GM19468 (cell line): ENCODE results near the gene HOTAIR.

Source experiments
- ATAC-seq: cut with Tn5 transposase; IDR thresholded peaks from one replicate; pipeline ENCODE4 v1.9.1; 2021; ENCODE audit warnings: mild to moderate bottlenecking, moderate library complexity, moderate number of reproducible peaks; ENCODE audit not compliant: unreplicated experiment; ENCODE audit errors: extremely low read depth

The HOTAIR gene

DNA sequence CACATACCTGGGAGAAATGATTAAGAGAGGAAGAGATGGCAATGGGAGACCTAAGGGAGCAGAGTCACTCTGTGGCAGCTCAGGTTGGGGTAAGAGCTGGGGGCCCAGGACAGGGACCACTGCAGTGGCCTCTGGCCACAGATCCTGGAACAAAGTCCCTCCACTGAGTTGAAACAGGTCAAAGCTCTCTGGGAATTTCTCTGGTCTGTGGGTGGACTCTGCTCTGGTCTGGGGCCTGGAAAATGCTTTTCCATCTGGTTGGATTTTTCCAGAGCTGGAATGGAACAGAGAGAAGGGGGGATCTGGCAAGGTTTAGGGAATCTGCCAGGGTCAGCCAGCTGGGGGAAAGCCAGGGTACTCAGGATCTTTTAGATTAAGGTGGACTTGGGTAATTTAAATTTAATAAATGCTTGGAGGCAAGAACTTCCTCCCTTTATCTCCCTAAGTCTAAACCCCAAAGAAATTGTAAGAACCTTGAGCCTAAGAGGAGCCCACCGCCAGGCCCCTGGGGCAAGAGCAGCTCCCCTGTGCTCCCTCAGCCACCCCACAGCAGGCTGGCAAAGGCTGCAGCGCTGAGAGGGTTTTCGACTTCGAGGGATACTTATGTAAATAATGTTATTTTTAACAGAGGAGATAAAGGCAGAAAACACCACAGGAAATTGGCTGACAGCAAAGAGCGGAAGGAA is 13.9 kb upstream of the HOTAIR start:
- ATAC-seq: no peak

DNA sequence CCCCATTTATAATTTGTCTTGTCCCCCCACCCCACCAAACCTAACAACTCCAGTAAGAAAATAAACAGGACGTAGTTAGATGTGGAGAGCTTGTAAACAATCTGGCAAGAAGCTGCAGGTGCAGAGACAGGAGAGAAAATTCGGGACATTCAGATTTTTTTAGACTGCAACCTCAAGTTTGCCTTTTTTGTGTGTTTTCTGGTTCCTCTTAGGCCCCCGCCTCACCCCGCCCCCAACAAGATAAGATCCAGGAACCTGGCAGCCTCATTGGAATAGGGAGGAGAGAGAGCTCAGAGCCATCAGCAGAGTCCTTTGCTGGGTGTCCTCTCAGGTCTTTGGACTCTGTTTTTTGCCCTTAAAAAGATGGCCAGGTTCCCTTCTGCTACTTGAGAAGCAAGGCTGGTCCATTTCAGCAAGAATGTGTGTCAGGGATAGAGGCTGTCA is 13.1 kb upstream of the HOTAIR start:
- no peak for ATAC-seq

- ATAC-seq: no peak
Observed at GRCh38 chr12:53986686-53987483, 12.1 kb upstream of the HOTAIR start.

DNA sequence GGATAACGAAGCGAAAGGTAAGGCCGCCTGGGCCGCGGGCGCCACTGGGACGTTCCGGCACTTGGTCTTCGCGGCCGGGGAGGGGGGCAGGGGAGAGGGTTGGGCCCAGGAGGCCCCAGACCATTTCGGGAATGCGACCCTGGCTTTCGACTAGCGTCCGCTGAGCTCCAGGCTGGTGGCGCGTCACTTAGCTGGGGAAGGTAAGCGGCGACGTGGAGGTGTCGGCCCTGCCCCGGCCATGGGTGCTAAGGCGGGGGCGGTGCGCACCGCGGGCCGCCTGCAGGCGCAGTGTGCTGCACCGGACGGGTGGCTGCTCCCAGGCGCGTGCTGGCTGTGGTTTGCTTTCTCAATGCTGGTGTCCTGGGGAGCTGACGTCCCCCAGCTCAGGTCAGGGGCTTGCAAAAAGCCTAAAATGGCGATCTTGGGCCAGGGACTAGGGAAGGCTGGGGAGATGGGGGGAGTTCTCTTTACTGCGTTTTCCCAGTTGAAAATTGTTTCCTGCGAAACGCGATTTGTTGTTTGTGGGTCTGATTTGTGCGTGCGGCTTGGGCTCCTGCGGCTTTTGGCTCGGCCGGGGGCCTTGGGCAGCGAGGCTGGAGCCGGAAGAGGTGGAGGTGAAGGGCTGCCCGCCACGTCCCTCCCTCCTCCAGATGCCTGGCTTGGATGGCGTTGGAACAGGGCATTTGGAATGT is 11.4 kb upstream of the HOTAIR start:
- ATAC-seq: no peak

DNA sequence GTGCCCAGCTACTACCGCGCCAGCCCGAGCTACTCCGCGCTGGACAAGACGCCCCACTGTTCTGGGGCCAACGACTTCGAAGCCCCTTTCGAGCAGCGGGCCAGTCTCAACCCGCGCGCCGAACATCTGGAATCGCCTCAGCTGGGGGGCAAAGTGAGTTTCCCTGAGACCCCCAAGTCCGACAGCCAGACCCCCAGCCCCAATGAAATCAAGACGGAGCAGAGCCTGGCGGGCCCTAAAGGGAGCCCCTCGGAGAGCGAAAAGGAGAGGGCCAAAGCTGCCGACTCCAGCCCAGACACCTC is 10.9 kb upstream of the HOTAIR start:
- ATAC-seq: no peak

GRCh38 chr12:53984901-53985691 is 10.3 kb upstream of the HOTAIR start, which contains the start of gene HOXC10:
Gene HOXC10 (plus strand): TSS chr12:53985146. CDS start chr12:53985260, 114 bp downstream.
- ATAC-seq: no peak

DNA sequence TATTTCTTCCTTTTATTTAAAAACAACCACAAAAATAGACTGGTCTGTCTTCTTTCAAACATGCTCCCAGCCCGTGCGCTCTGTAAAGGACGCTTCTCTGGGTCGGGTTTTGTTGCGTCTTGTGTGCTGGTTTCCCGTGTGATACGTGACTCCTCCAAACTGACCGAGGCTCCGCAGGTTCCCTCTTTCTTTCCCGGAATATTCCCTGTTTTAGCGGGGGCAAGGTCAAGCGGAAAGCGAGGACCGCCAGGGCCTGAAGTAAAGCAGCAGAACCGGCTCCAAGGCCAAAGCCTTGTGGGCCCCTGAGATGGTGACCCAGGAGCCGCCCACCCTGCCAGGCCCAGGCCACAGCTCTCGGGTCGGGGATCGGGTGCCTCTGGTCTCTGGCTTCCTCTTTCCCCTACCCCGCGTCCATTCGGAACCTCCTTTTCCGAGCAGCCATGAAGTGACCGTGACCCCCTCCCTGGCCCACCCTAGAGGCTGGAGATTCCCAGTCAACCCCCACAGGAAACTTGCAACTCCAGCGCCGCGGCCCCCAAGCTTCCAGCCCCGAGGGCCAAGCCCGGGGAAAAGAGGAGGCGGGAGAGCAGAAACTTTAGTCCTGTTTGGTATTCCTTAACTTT is 9.3 kb upstream of the HOTAIR start:
- no peak for ATAC-seq

DNA sequence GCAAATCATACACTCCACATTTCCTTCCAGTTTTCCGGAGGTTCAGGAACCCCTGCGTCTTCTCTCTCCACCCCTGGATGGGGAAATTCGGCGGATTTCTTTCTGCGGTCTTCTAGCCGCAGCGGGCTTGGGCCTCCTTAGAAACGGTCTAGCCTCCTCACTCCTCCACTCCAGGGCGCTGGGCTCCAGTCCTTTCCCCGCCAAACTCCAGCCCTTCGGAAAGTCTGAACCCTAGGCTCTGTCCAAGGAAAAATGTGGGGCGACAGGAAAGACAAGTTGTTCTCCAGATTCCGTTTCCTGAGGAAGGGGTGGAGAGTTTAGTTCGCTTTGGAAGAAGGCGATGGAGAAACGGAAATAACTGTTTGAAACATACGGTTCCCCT is 8.8 kb upstream of the HOTAIR start:
- no peak for ATAC-seq

DNA sequence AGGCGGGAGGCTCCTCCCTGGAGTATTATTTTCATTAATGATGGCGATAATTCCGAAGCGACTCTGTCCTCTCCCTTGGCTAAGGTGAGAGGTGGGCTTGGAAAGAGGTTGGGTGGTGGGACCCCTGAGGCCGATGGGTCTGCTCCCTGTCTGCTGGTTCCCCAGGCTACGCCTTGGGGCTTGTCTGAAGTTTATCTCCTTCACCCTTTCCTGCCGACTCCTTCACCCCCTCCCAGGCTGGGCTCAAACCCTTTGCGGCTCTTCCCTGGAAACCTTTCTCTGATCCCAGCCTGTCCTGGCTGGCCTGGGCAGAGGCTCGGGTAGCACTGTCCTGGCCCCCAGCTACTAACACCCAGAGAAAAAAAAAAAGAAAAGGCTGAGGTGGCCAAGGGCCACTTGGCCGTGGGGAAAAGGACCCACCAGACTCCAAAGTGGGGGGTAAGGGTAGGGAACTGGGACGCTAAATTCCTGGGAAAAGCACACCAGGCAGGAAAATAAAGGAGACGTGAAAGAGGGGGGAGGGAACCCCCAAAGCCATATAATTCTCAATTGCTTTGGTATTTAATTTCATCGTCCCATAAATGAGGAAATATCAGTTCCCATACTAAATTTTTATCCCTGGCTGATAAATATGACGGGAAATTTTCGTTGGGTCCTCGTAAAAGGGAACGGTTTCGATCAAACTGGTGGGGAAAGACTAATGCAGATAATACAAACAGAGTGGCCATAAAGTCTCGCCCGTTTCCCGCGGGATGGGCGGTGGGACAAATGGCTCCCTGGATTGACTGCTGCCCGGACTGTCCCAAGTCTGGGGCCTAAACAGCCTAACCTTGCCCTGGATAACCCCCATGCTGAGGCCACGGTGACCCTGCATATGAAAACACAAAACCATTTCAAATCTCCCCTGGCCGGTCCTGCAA is 8.2 kb upstream of the HOTAIR start:
- ATAC-seq: no peak

DNA sequence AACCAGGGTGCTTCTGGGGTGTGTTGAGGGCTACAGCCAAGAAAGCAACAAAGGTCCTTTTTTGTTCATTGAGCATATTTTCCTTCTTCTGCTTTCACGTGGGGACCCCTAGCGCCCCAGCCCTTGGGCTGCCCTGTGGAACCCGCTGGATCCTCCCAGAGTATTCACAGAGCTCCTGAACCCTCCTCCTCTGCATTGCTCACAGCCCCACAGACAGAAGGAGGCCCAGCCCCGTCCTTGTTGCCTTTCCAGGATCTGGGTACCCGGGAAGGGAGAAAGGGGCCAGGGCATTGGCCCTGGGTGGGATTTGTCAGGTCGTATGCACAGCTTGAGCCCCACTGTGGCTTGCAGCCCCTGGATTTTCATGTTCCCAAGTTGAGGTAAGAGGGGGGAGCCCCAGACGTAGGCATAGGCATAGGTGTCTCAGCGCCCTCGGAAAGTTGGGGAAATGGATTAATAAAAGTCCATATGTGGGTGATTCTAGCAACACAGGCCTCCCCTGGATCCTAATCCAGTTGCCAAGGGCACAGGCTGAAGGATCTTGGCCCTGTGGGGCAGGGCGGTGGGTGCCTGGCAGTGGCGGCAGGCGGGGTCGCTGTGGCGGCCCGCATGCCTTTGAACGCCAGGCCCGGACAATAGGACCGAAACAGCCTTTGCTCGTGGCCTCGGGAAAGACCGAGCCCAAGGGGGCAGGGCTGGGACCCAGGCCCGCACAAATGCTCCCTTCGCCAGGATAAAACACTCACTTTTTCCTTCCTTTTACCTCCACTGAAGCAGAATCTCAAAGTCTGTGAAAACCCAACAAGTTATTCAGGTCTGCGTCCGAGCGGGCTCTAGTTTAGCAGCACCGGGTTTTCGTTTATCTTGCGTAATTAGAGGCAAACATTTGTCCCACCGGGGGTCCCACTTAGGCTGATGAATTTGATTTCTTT is 7.1 kb upstream of the HOTAIR start:
- ATAC-seq: no peak

- ATAC-seq: no peak
Observed at GRCh38 chr12:53980802-53981496, 6.2 kb upstream of the HOTAIR start.

DNA sequence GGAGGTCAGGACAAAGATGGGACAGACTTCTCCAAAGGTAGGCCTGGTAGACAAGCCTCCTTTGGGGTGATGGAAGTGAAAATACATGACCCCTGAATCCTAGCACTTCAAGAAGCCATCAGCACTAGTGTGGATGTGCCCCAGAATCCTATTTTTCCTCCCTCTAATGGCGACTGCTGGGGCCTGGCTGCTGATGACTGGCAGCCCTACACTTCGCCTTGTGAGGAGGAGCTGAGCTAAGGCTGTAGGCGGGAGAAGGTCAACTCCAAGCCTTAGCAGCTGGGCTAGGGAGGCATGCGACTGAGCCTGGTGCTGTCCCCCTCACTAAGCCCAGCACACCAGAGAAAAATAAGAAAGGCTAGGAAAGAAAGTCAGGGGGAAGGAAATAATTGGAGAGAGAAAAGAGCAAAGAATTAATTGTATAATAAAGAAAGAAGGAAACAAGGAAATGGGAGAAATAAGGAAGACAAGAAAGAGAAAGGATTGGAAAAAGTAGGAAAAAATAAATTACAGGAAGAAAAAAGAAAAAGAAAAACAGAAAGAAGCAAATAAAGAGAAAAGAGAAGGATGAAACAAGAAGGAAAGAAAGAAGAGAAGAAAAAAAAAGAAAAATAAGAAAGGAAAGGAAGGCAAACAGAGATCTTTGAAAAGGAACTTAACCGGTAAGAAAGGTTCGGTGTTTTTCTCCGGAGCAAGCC is 5.5 kb upstream of the HOTAIR start:
- ATAC-seq: no peak

DNA sequence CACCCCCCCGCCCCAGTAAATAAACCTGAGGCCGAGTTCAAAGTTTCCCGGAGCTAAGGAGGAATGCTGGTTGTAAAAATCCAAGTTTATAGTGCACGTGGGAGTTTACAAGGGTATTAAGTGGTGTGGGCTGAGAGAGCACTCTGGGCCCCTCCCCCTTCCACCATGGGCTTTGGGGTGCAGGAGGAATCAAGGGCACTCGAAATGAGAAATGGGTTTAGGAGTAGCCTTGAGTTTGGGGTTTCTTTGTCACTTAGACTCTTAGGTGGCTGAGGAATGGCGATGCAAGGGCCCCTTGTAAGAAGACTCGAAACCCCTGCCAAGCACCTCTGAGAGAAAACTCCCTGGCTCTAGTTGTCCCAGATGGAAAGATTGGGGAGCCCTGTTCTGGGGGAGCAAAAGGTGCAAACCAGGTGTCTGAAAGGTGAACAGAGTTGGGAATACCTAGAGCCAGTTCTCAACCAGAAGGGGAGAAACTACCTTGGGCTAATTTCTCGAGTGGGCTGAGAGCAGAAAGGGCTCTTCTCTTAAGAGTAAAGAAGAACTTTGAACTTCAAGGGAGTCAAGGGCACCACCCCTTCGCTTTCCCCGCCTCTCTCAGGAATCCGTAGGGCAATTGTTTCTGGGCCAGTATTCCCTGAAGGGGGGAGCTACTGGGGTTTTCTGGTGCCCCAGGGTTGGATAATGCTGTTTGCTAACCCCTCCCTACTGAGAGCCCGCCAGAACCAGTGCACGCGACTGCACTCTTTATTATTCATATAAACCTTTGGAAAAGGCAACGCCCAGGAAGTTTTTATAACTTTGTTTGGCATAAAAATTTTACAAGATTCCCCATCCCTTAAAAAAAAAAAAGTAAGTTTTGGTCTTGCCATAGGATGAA is 4.0 kb upstream of the HOTAIR start:
- no peak for ATAC-seq

DNA sequence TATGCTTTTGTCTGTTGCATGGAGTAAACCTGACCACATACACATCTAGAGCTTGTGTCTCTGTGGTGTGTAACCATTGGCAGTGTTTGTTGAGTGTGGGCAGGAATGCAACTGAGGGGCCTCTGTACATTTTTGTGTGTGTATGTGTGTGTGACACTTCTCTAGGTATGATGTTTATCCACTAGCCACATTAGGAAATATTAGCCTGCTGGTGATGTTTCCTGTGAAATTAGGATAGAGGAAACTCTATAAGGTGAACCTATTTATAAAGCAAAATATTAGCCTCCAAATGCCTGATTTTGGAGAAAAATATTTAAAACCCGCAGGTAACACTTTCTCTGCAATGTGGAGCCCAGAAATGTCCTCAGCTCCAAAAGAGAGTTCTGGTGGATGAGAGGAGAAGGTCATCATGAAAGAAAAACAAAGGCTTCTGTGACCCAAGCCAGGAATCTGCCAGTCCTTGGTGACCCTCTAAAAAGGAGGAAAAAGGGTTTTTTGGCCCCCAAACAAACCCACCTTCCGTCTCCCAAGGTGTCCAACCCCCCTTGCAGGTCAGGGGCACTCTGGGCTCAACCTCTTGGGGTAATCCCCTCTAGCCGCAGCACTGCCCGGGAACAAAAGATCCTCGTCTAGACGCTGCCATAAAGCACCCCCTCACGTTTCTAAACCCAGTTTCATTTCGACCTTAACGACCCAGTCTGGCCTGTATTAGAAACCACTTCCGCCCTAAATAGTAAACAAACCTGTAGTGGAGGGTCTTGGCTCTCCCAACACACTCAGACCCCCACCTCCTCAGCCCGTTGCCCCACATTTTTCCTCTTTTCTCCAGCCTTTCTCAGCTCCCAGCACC is 3.1 kb upstream of the HOTAIR start:
- no peak for ATAC-seq
